Measurements from ENCODE around the gene SMARCA2.

The SMARCA2 gene

DNA sequence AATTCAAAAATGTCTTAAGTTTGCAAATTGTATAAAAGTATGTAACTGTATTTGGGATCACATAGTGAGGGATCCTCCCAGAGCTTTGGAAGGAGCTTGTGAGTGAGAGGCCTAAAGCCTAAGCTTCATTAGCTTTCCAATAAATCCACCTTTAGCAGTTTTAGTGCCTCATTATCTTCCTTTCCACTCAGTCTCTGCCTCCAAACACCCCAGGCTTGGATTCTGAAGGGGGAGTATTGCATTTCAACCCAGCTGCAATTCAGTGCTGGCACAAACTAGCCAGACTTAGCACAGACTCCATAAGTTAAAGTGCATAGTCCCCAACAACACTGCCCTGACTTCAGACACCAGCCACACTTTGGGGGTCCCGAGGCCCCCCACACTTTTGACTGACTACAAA lies 113.5 kb downstream of the SMARCA2 start:
- no peak overlapping the region for H3K27ac ChIP-seq
- TF ChIP-seq, protein P1, sequence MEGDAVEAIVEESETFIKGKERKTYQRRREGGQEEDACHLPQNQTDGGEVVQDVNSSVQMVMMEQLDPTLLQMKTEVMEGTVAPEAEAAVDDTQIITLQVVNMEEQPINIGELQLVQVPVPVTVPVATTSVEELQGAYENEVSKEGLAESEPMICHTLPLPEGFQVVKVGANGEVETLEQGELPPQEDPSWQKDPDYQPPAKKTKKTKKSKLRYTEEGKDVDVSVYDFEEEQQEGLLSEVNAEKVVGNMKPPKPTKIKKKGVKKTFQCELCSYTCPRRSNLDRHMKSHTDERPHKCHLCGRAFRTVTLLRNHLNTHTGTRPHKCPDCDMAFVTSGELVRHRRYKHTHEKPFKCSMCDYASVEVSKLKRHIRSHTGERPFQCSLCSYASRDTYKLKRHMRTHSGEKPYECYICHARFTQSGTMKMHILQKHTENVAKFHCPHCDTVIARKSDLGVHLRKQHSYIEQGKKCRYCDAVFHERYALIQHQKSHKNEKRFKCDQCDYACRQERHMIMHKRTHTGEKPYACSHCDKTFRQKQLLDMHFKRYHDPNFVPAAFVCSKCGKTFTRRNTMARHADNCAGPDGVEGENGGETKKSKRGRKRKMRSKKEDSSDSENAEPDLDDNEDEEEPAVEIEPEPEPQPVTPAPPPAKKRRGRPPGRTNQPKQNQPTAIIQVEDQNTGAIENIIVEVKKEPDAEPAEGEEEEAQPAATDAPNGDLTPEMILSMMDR (IDR thresholded peaks at IDR 0.05) = no peak
- TF ChIP-seq ZFX (IDR thresholded peaks at IDR 0.05; ENCODE audit: borderline replicate concordance) = no peak

DNA sequence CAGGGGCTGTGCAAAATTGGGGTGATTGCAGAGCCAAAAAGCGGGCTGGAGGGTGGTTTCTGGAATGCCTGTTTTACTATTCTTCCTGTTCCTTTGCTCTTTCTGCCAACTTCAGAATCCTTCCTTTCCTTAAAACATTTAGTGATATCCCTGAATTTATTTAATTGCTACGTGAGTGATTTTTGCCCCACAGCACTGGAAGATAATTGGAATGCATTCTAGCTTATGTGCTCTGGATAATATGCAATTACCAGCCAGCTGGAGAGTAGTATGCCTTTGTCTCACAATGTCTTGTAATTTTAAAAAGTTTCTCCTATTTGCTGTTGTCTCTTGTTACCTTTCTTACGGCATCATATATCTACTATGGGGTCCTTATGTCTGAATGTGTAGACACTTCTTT lies 115.8 kb downstream of the SMARCA2 start:
- no peak for TF ChIP-seq ZFX (IDR thresholded peaks at IDR 0.05; ENCODE audit: borderline replicate concordance)
- H3K27ac ChIP-seq = no peak overlapping the region

DNA sequence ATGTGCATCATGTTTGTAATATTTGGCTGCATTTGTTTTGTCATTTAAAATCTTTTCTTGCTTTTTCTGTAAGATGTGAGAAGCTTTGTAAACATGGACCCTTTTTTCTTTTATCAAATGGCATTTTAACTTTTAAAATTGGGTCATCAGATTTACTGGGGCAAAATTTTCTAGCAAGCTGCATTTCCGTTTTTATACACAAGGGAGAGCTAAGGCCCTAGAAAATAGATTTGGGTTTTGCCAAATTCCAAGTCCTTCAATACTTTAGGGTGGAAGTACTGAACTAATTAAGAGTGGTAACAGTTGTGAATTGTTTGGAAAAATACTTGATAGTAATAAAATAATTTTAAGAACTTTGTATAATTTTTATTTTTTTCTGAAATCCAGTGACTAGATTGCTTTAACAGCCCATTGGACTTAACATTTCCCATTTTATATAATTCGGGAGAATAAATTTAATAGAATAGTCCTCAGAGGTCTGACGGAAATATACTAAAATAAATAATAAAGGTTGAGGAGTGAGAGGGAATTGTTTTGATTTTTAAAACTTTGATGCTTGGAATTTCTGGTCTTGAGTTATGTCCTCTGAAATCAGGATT lies 117.4 kb downstream of the SMARCA2 start:
- TF ChIP-seq ZFX (IDR thresholded peaks at IDR 0.05; ENCODE audit: borderline replicate concordance) = no peak
- TF ChIP-seq, protein P1 (IDR thresholded peaks at IDR 0.05) = peak; percentile 73
- H3K27ac ChIP-seq = no peak overlapping the region

DNA sequence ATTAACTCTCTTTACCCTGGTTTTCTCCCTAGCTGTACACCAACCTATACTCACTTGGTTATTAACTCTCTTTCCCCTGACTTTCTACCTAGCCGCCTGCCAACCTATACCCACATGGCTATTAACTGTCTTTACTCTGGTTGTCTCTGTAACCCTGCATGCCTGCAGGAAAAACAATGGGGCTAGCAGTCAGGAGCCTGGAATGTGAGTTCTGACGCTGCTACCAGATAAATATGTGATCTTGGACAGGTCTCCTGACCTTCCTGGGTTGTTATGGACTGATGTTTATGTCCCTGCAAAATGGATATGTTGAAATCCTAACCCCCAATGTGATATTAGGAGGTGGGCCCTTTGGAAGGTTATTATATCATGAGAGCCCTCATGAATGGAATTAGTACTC lies 119.2 kb downstream of the SMARCA2 start:
- TF ChIP-seq, protein P1 (IDR thresholded peaks at IDR 0.05) = no peak
- no peak for TF ChIP-seq ZFX (IDR thresholded peaks at IDR 0.05; ENCODE audit: borderline replicate concordance)
- no peak overlapping the region for H3K27ac ChIP-seq

DNA sequence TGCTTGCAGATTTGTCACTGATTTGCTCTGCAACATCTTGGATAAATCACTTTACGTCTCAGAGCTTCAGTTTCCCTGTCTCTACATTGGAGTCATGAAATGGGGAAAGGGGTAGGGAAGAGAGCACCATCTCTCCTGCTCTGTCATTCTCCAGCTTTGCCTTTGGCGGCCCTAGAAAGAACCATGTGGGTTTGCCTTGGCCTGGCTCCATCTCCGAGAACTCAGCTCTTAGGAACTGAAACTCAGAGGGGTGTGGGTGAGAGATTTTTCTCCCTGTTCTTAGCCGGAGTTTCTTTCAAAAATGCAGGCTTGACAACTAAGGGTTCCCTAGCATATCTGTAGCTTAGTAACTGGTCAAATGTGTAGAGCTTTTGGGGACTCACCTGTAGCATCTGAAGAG lies 123.5 kb downstream of the SMARCA2 start:
- TF ChIP-seq, protein P1 (IDR thresholded peaks at IDR 0.05) = no peak
- TF ChIP-seq ZFX (IDR thresholded peaks at IDR 0.05; ENCODE audit: borderline replicate concordance) = no peak
- no peak overlapping the region for H3K27ac ChIP-seq

DNA sequence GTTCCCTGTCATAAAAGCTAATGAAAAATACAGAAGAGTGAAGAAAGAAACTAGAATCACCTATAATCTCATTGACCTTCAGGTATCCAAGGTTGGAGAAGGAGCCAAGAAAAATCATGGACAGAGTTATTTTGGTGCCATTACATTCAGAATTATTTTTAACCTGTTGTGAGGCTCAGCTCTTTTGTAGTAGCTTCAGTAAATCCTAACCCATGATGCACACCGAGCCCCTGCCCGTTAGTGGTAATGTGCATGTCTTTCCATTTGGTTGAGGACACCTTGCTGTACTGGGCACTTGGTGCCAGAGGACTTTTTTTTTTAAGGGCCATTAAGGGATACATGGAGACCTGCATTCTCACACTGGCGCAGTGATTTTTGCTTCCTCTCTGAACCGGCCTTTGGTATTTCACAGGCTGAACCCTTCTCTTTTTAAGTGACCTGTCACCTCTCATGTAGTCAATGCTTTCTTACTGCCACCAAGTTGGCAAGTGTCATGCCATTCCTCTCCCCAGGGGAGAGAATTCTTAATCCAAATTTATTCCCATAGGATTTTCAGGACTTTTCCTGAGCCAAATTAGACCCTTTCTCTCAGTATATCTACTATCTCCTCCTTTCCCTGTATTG lies 125.6 kb downstream of the SMARCA2 start:
- no peak overlapping the region for H3K27ac ChIP-seq
- TF ChIP-seq ZFX (IDR thresholded peaks at IDR 0.05; ENCODE audit: borderline replicate concordance) = no peak
- TF ChIP-seq, protein P1 (IDR thresholded peaks at IDR 0.05) = no peak

DNA sequence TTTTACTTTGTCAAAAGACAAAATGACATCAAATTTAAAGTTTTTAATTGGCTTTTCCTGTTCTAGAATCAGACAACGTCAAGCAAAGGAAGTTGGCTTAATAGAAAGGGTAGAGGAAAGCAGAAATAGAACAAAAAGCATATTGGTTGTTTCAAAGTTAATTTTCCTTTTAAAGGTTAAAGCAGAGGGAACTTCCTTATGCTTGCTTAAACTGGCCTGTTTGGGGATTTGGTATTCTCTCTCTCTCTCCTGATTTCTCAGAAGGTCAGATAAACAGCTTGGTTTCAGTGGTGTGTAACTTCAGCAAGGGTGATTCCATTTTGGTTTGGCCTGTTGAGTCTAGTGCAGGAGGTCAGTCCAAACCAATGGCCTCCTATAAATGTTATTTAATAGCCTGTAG lies 127.1 kb downstream of the SMARCA2 start:
- TF ChIP-seq, protein P1 (IDR thresholded peaks at IDR 0.05) = no peak
- no peak for TF ChIP-seq ZFX (IDR thresholded peaks at IDR 0.05; ENCODE audit: borderline replicate concordance)

More for the DNA sequence above, 127.1 kb downstream of the SMARCA2 start:
- no peak overlapping the region for H3K27ac ChIP-seq
